ENCODE data around the gene PLP2.

Gene PLP2

GRCh38 chrX:49209434-49210251 is 37.9 kb downstream of the PLP2 start:
- DNase-seq, result no peak

- no peak for DNase-seq
These were observed 38.7 kb downstream of the PLP2 start for GRCh38 chrX:49210406-49210805.

GRCh38 chrX:49211074-49211473 is 39.4 kb downstream of the PLP2 start:
- DNase-seq, result no peak

GRCh38 chrX:49212209-49212608 is 40.5 kb downstream of the PLP2 start:
- DNase-seq, result no peak

- DNase-seq, result no peak
These were observed 41.2 kb downstream of the PLP2 start for GRCh38 chrX:49212861-49213260.

GRCh38 chrX:49214416-49214815 is 42.7 kb downstream of the PLP2 start:
- DNase-seq, result no peak

- no peak for DNase-seq
These were observed 43.4 kb downstream of the PLP2 start for GRCh38 chrX:49214996-49215526.

GRCh38 chrX:49220100-49220499 is 48.4 kb downstream of the PLP2 start:
- no peak for DNase-seq

- DNase-seq, result no peak
These were observed 50.2 kb downstream of the PLP2 start for GRCh38 chrX:49221868-49222267.

Measured in T-helper 9 cell (primary cell).